H1 (cell line): ENCODE data around the gene ADIPOR2. TPM values are rescaled to one million over a fixed set of nuclear protein-coding genes. Genes with fewer than 3 reads are reported as not detected.

Source experiments
- ASH2L ChIP-seq: fragments of 200-600, 300-600 bp; sonication (generic); IDR thresholded peaks from one replicate; pipeline ENCODE4 v1.7.1; 2017; ENCODE audit warnings: low read length
- CBX5 ChIP-seq: fragments of 300-800, 300-1000 bp; sonication (generic); IDR thresholded peaks from 2 replicates; pipeline ENCODE4 v1.7.1; 2016; ENCODE audit warnings: antibody characterized with exemption, low read length, low read depth
- CEBPB ChIP-seq: IDR thresholded peaks from 2 replicates; pipeline ENCODE4 v1.6.1; 2012; ENCODE audit warnings: low read depth, low read length
- EZH2 ChIP-seq: fragments of 200-600 bp; sonication (generic); IDR thresholded peaks from 2 replicates; pipeline ENCODE4 v1.7.1; 2012; ENCODE audit warnings: low read depth, mild to moderate bottlenecking, moderate library complexity, low read length, inconsistent platforms; ENCODE audit not compliant: severe bottlenecking
- HDAC6 ChIP-seq: IDR thresholded peaks from one replicate; pipeline ENCODE4 v1.7.1; 2012; ENCODE audit warnings: low read depth, mild to moderate bottlenecking, inconsistent platforms, low read length, moderate library complexity
- JUND ChIP-seq: IDR thresholded peaks from 2 replicates; pipeline ENCODE4 v1.6.1; 2011; ENCODE audit warnings: mild to moderate bottlenecking, improper control_type of control experiment, low read length
- KDM1A ChIP-seq: fragments of 200-600, 300-600 bp; sonication (generic); IDR thresholded peaks from 2 replicates; pipeline ENCODE4 v1.7.1; 2016; ENCODE audit warnings: mild to moderate bottlenecking, low read length, borderline replicate concordance
- KDM4A ChIP-seq: IDR thresholded peaks from one replicate; pipeline ENCODE4 v1.7.1; 2012; ENCODE audit warnings: low read depth, mild to moderate bottlenecking, moderate library complexity, low read length, inconsistent platforms; ENCODE audit not compliant: severe bottlenecking
- MAX ChIP-seq: IDR thresholded peaks from 2 replicates; pipeline ENCODE4 v1.6.1; 2012; ENCODE audit warnings: inconsistent platforms
- POU5F1 ChIP-seq: IDR thresholded peaks from 2 replicates; pipeline ENCODE4 v1.6.1; 2011; ENCODE audit warnings: low read depth, mild to moderate bottlenecking, low read length, moderate library complexity
- RAD21 ChIP-seq, 2 experiments: IDR thresholded peaks in 1 of 2; conservative IDR thresholded peaks in 1 of 2; 2 replicates each; pipeline ENCODE4 v1.6.1; 2011; ENCODE audit warnings: low read depth in 2 of 2, low read length in 2 of 2, improper control_type of control experiment in 1 of 2, inconsistent platforms in 1 of 2, mild to moderate bottlenecking in 1 of 2, moderate library complexity in 1 of 2
- RBBP5 ChIP-seq: IDR thresholded peaks from 2 replicates; pipeline ENCODE4 v1.7.1; 2012; ENCODE audit warnings: low read depth, mild to moderate bottlenecking, inconsistent platforms, low read length, moderate library complexity, borderline replicate concordance
- SIN3A ChIP-seq, 2 experiments: IDR thresholded peaks in 1 of 2; conservative IDR thresholded peaks in 1 of 2; 2 replicates each; pipeline ENCODE4 v1.6.1; 2011 to 2012; ENCODE audit warnings: low read length in 2 of 2, improper control_type of control experiment in 1 of 2, low read depth in 1 of 2, mild to moderate bottlenecking in 1 of 2
- ZNF274 ChIP-seq: IDR thresholded peaks from 2 replicates; pipeline ENCODE4 v1.7.0; 2012; ENCODE audit warnings: low read length, borderline replicate concordance; ENCODE audit errors: extremely low read depth
- polyA plus RNA-seq, 7 experiments: library from polyadenylated mRNA; depleted of rRNA in 3 of 7; stranded (reverse) in 5 of 7; unstranded in 2 of 7; fragments of >200 nt in 5 of 7; fragments of 200-250 nt in 2 of 7; gene quantifications; 1 replicate in 5 of 7; 2 replicates in 1 of 7; 4 replicates in 1 of 7; pipeline versions ENCODE4 v1.2.1 to v1.2.3, GENCODE V29; 2011 to 2013; ENCODE audit warnings: missing spikeins in 2 of 7, mixed read lengths in 2 of 7
- total RNA-seq: library from RNA; stranded (reverse); fragmentation: NEBNext Ultra II Directional; extraction: Animal tissue kit (Norgen Biotek cat#: 25700); gene quantifications from 2 replicates; pipeline ENCODE4 v1.2.1, GENCODE V29; 2021

The ADIPOR2 gene
- total and polyA plus RNA-seq, 2 of the 8 experiments (the other 6 are each of a cell fraction or from before 2014, with no cell fraction given), result 17.5 to 50.8 TPM

DNA sequence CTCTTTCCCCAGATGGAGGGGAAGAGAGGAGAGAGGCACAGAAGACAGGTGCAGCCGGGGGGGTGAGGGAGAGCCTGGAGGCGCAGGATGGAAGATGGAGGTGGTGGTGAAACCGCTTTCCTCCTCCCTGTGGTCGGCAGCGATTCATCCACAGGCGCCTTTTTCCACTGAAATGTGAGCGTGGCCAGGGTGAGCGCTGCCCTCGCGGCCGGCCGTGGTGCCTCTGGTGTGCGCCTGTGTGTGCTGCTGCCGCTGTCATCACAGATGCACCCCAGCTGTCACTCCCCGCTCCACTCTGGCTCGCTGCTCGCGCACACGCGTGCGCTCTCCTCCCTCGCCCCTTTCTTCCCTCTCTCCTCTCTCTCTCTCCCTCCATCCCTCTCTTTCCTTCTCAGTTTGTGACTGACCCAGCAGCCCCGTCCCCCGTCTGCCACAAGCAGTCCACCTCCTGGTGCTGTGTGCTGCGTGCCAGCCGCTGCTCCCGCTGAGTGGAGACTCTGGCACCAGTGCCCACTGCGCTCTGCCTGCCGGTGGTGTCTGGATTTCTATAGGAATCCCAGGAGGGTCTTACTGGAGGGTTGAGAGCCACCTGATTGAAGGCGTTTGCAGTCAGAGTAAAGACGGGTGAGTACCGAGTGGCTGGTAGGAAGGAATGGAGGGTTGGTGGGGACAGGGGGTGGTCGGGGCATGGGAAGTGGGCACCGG, 129.5 kb downstream of the ADIPOR2 start, which contains the start of gene LRTM2 (continued):
- TF ChIP-seq KDM4A (peak; percentile 52), POU5F1 (no peak), SIN3A (conservative IDR thresholded peaks at IDR 0.05 in 1 of 2, IDR thresholded peaks at IDR 0.05 in 1 of 2; ENCODE audit: low read depth in 1 of 2, low read length in 2 of 2) (peak in 1 of 2 experiments; percentile 55; a peak in 2 of 4 replicates), HDAC6 (no peak), MAX (no peak; the same call in 1 of the 2 replicates), RBBP5 (peak; percentile 37; the same call in 1 of the 2 replicates), RAD21 (IDR thresholded peaks at IDR 0.05 in 1 of 2, conservative IDR thresholded peaks at IDR 0.05 in 1 of 2; ENCODE audit: low read depth in 2 of 2, low read length in 2 of 2) (no peak), ZNF274 (no peak), KDM1A (no peak), ASH2L (peak; percentile 38), JUND (no peak), CEBPB (no peak), EZH2 (peak; percentile 34), CBX5 (no peak)
- TF ChIP-seq, all 59 proteins: peak for 5
